SK-N-SH treated with all-trans-retinoic acid at 6 μM for 48 hours (cell line): ENCODE results near the gene RUNDC3A.

ENCODE experiments used
- ATAC-seq: fragments of 200-7000 bp; cut with Tn5 transposase; 3 replicates; pipeline ENCODE4 v1.9.1; 2020; ENCODE audit warnings: mild to moderate bottlenecking, moderate library complexity
- ARNTL ChIP-seq: fragments of 450-650 bp; formaldehyde crosslinking; IDR thresholded peaks from 2 replicates; pipeline ENCODE4 v1.5.0; 2020; ENCODE audit warnings: low read depth, mild to moderate bottlenecking, moderate library complexity, borderline replicate concordance
- BACH2 ChIP-seq: fragments of 250-450 bp; sonication (Bioruptor Pico); IDR thresholded peaks from 2 replicates; pipeline ENCODE4 v1.9.0; 2021; ENCODE audit warnings: mild to moderate bottlenecking, borderline replicate concordance
- CREB5 ChIP-seq: fragments of 250-450 bp; sonication (Bioruptor Pico); IDR thresholded peaks from 2 replicates; pipeline ENCODE4 v1.5.1; 2020; ENCODE audit warnings: low read depth, mild to moderate bottlenecking, moderate library complexity
- CSDC2 ChIP-seq: fragments of 250-450 bp; sonication (Bioruptor Pico); IDR thresholded peaks from 2 replicates; pipeline ENCODE4 v1.5.0; 2020; ENCODE audit warnings: mild to moderate bottlenecking, moderate library complexity
- CSRNP3 ChIP-seq: fragments of 250-450 bp; sonication (Bioruptor Pico); IDR thresholded peaks from 2 replicates; pipeline ENCODE4 v1.5.1; 2021; ENCODE audit warnings: mild to moderate bottlenecking, moderate library complexity
- ESRRG ChIP-seq: fragments of 250-450 bp; sonication (Bioruptor Pico); IDR thresholded peaks from 2 replicates; pipeline ENCODE4 v1.6.1; 2021; ENCODE audit warnings: mild to moderate bottlenecking
- GLIS3 ChIP-seq: fragments of 250-450 bp; sonication (Bioruptor Pico); IDR thresholded peaks from 2 replicates; pipeline ENCODE4 v1.5.0; 2020; ENCODE audit warnings: mild to moderate bottlenecking, moderate library complexity
- ISL1 ChIP-seq: fragments of 250-450 bp; sonication (Bioruptor Pico); IDR thresholded peaks from 2 replicates; pipeline ENCODE4 v2.1.2; 2022; ENCODE audit warnings: mild to moderate bottlenecking, moderate library complexity
- OSR1 ChIP-seq: fragments of 250-450 bp; sonication (Bioruptor Pico); IDR thresholded peaks from 2 replicates; pipeline ENCODE4 v1.8.0; 2022; ENCODE audit warnings: moderate library complexity, mild to moderate bottlenecking, inconsistent platforms
- POU6F1 ChIP-seq: fragments of 250-450 bp; sonication (Bioruptor Pico); IDR thresholded peaks from 2 replicates; pipeline ENCODE4 v1.8.0; 2021; ENCODE audit warnings: low read depth, mild to moderate bottlenecking, moderate library complexity, borderline replicate concordance
- PPARA ChIP-seq: fragments of 250-450 bp; sonication (Bioruptor Pico); IDR thresholded peaks from 2 replicates; pipeline ENCODE4 v1.5.0; 2020; ENCODE audit warnings: mild to moderate bottlenecking, borderline replicate concordance
- RARB ChIP-seq: fragments of 250-450 bp; sonication (Bioruptor Pico); IDR thresholded peaks from 2 replicates; pipeline ENCODE4 v1.8.0; 2021; ENCODE audit warnings: mild to moderate bottlenecking, moderate library complexity
- SNAI2 ChIP-seq: fragments of 250-450 bp; sonication (Bioruptor Pico); IDR thresholded peaks from 2 replicates; pipeline ENCODE4 v1.5.0; 2020; ENCODE audit warnings: mild to moderate bottlenecking, moderate library complexity
- TCF4 ChIP-seq: fragments of 250-450 bp; sonication (Bioruptor Pico); IDR thresholded peaks from 2 replicates; pipeline ENCODE4 v1.8.0; 2021; ENCODE audit warnings: mild to moderate bottlenecking, moderate library complexity, borderline replicate concordance
- TOX ChIP-seq: fragments of 250-450 bp; sonication (Bioruptor Pico); IDR thresholded peaks from 2 replicates; pipeline ENCODE4 v1.8.0; 2021; ENCODE audit warnings: mild to moderate bottlenecking, moderate library complexity, borderline replicate concordance
- TSHZ2 ChIP-seq: fragments of 250-450 bp; sonication (Bioruptor Pico); IDR thresholded peaks from 2 replicates; pipeline ENCODE4 v1.5.0; 2020; ENCODE audit warnings: mild to moderate bottlenecking, moderate library complexity
- ZC3H10 ChIP-seq: fragments of 250-450 bp; sonication (Bioruptor Pico); IDR thresholded peaks from 2 replicates; pipeline ENCODE4 v1.5.1; 2021; ENCODE audit warnings: mild to moderate bottlenecking, moderate library complexity
- ZFP3 ChIP-seq: fragments of 250-450 bp; sonication (Bioruptor Pico); IDR thresholded peaks from 2 replicates; pipeline ENCODE4 v1.5.0; 2020; ENCODE audit warnings: mild to moderate bottlenecking, moderate library complexity
- ZNF565 ChIP-seq: fragments of 450-650 bp; formaldehyde crosslinking; conservative IDR thresholded peaks from 2 replicates; pipeline ENCODE4 v1.5.0; 2020; ENCODE audit warnings: low read depth, mild to moderate bottlenecking, moderate library complexity
- ZNF70 ChIP-seq: fragments of 450-650 bp; formaldehyde crosslinking; IDR thresholded peaks from 2 replicates; pipeline ENCODE4 v1.5.0; 2020; ENCODE audit warnings: mild to moderate bottlenecking, moderate library complexity
- ZNF8 ChIP-seq: fragments of 450-650 bp; formaldehyde crosslinking; IDR thresholded peaks from 2 replicates; pipeline ENCODE4 v1.5.0; 2020; ENCODE audit warnings: mild to moderate bottlenecking, moderate library complexity

The RUNDC3A gene

GRCh38 chr17:44355642-44356099, 47.3 kb downstream of the RUNDC3A start:
- no peak for ATAC-seq

GRCh38 chr17:44356241-44356640, 47.8 kb downstream of the RUNDC3A start:
- no peak for TF ChIP-seq ZNF70
- no peak for TF ChIP-seq ARNTL
- TF ChIP-seq CSDC2 (CRISPR knock-in tag): no peak
- no peak for TF ChIP-seq ZNF8
- no peak for TF ChIP-seq TCF4 (CRISPR knock-in tag)
- TF ChIP-seq ESRRG (CRISPR knock-in tag): no peak
- no peak for TF ChIP-seq POU6F1 (CRISPR knock-in tag)
- TF ChIP-seq TOX: no peak
- no peak for ATAC-seq

More at GRCh38 chr17:44355642-44356099, 47.3 kb downstream of the RUNDC3A start:
- TF ChIP-seq GLIS3 (no peak), CREB5 (no peak), CSDC2 (CRISPR knock-in tag) (no peak), SNAI2 (CRISPR knock-in tag) (no peak), ISL1 (CRISPR knock-in tag) (no peak), TCF4 (CRISPR knock-in tag) (no peak), ESRRG (CRISPR knock-in tag) (no peak), ZC3H10 (CRISPR knock-in tag) (no peak), OSR1 (CRISPR knock-in tag) (no peak), ZNF565 (CRISPR knock-in tag) (no peak), PPARA (CRISPR knock-in tag) (no peak), ARNTL (no peak), CSRNP3 (CRISPR knock-in tag) (no peak), RARB (CRISPR knock-in tag) (no peak), ZNF70 (no peak), ZNF8 (no peak), TOX (no peak), BACH2 (CRISPR knock-in tag) (no peak), TSHZ2 (CRISPR knock-in tag) (no peak), ZFP3 (CRISPR knock-in tag) (no peak)

GRCh38 chr17:44358066-44358465, 49.7 kb downstream of the RUNDC3A start:
- TF ChIP-seq CSDC2 (CRISPR knock-in tag): no peak
- TF ChIP-seq TSHZ2 (CRISPR knock-in tag): no peak
- no peak for TF ChIP-seq SNAI2 (CRISPR knock-in tag)
- no peak for TF ChIP-seq ZC3H10 (CRISPR knock-in tag)
- ATAC-seq: no peak
